Measurements from ENCODE around the gene NPS. TPM values are rescaled to one million over a fixed set of nuclear protein-coding genes. Genes with fewer than 3 reads are reported as not detected.

Gene NPS
- polyA plus RNA-seq, 1 experiment: not detected

GRCh38 chr10:127564644-127565043 lies 15.5 kb downstream of the NPS start:
- Histone ChIP-seq H3K27ac (ENCODE audit: low read depth, low read length) (no peak overlapping the region), H3K4me3 (ENCODE audit: low read depth, low read length) (no peak overlapping the region), H3K27me3 (ENCODE audit: control insufficient read depth, insufficient read depth, low read length) (no peaks in the 10 kb centered on the region), H3K9me3 (ENCODE audit: control insufficient read depth, insufficient read depth, low read length) (peaks cover 6% of the 10 kb centered on the region)
- no peak for TF ChIP-seq CTCF (IDR thresholded peaks at IDR 0.05; ENCODE audit: low read depth, low read length)
- ChIA-PET CTCF (interaction anchor here (0.5 to 0.6 kb wide), 2 partner anchors 17 to 108 kb away, joined by 3 to 4 read pairs; no protein-coding TSS in a partner anchor), POLR2A (no interaction called here)
- no peak for DNase-seq (ENCODE audit: low read depth, low spot score)

GRCh38 chr10:127565583-127565982 lies 16.5 kb downstream of the NPS start:
- POLR2A ChIA-PET: no interaction called here
- Histone ChIP-seq H3K4me3 (ENCODE audit: low read depth, low read length) (no peak overlapping the region), H3K27me3 (ENCODE audit: control insufficient read depth, insufficient read depth, low read length) (no peaks in the 10 kb centered on the region), H3K9me3 (ENCODE audit: control insufficient read depth, insufficient read depth, low read length) (peaks cover 6% of the 10 kb centered on the region), H3K27ac (ENCODE audit: low read depth, low read length) (no peak overlapping the region)
- DNase-seq (ENCODE audit: low read depth, low spot score): no peak
- CTCF ChIA-PET: no interaction called here
- TF ChIP-seq CTCF (IDR thresholded peaks at IDR 0.05; ENCODE audit: low read depth, low read length): no peak

- Histone ChIP-seq H3K4me3 (ENCODE audit: low read depth, low read length) (no peak overlapping the region), H3K9me3 (ENCODE audit: control insufficient read depth, insufficient read depth, low read length) (no peaks in the 10 kb centered on the region), H3K27me3 (ENCODE audit: control insufficient read depth, insufficient read depth, low read length) (no peaks in the 10 kb centered on the region), H3K27ac (ENCODE audit: low read depth, low read length) (no peak overlapping the region)
- no peak for DNase-seq (ENCODE audit: low read depth, low spot score)
- no peak for TF ChIP-seq CTCF (IDR thresholded peaks at IDR 0.05; ENCODE audit: low read depth, low read length)
- ChIA-PET POLR2A (no interaction called here), CTCF (no interaction called here)
Observed at GRCh38 chr10:127569210-127569609, 20.1 kb downstream of the NPS start.

DNA sequence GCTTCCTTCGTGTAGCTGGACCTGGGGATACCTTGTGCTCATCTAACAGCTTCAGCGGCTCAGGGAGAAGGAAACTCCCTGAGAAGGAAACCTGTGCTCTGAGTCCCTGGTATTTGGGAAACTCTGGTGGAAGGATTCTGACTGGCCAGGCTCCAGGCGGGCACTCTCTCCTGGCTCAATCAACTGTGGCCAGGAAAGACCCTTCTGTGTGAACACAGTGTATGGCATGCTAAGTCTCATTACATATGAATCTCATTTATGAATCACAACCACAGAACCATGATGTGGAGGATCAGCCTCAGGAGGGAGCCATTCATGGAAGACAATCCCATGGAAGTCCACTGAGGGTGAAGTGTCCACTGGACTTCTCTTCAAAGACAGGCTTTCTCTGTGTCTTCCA lies 20.9 kb downstream of the NPS start:
- Histone ChIP-seq H3K4me3 (ENCODE audit: low read depth, low read length) (no peak overlapping the region), H3K9me3 (ENCODE audit: control insufficient read depth, insufficient read depth, low read length) (no peaks in the 10 kb centered on the region), H3K27ac (ENCODE audit: low read depth, low read length) (no peak overlapping the region), H3K27me3 (ENCODE audit: control insufficient read depth, insufficient read depth, low read length) (no peaks in the 10 kb centered on the region)
- no peak for TF ChIP-seq CTCF (IDR thresholded peaks at IDR 0.05; ENCODE audit: low read depth, low read length)
- no peak for DNase-seq (ENCODE audit: low read depth, low spot score)
- ChIA-PET POLR2A (no interaction called here), CTCF (no interaction called here)

GRCh38 chr10:127571386-127571785 lies 22.3 kb downstream of the NPS start:
- Histone ChIP-seq H3K9me3 (ENCODE audit: control insufficient read depth, insufficient read depth, low read length) (no peaks in the 10 kb centered on the region), H3K27me3 (ENCODE audit: control insufficient read depth, insufficient read depth, low read length) (no peaks in the 10 kb centered on the region), H3K27ac (ENCODE audit: low read depth, low read length) (no peak overlapping the region), H3K4me3 (ENCODE audit: low read depth, low read length) (no peak overlapping the region)
- ChIA-PET POLR2A (no interaction called here), CTCF (no interaction called here)
- DNase-seq (ENCODE audit: low read depth, low spot score): no peak
- TF ChIP-seq CTCF (IDR thresholded peaks at IDR 0.05; ENCODE audit: low read depth, low read length): no peak

Measured in AG04450 (cell line).